ENCODE results near the gene LPP.

GRCh38 chr3:188855675-188856074 lies 701.7 kb downstream of the LPP start:
- TF ChIP-seq, protein P1, sequence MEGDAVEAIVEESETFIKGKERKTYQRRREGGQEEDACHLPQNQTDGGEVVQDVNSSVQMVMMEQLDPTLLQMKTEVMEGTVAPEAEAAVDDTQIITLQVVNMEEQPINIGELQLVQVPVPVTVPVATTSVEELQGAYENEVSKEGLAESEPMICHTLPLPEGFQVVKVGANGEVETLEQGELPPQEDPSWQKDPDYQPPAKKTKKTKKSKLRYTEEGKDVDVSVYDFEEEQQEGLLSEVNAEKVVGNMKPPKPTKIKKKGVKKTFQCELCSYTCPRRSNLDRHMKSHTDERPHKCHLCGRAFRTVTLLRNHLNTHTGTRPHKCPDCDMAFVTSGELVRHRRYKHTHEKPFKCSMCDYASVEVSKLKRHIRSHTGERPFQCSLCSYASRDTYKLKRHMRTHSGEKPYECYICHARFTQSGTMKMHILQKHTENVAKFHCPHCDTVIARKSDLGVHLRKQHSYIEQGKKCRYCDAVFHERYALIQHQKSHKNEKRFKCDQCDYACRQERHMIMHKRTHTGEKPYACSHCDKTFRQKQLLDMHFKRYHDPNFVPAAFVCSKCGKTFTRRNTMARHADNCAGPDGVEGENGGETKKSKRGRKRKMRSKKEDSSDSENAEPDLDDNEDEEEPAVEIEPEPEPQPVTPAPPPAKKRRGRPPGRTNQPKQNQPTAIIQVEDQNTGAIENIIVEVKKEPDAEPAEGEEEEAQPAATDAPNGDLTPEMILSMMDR (IDR thresholded peaks at IDR 0.05; ENCODE audit: insufficient read depth, low read length, poor library complexity, severe bottlenecking) = no peak
- TF ChIP-seq EZH2phosphoT487 (conservative IDR thresholded peaks at IDR 0.05; ENCODE audit: low read length) = no peak

Measured in SU-DHL-6 (cell line).